ENCODE results near the gene INPP5B.

- no peak for TF ChIP-seq CTCF (IDR thresholded peaks at IDR 0.05)
- no peak for TF ChIP-seq POLR2A (IDR thresholded peaks at IDR 0.05)
Measured at GRCh38 chr1:37888022-37888700, 58.7 kb downstream of the INPP5B start.

Measured in adrenal gland (tissue), 5 donors.